GM12872 (cell line): Measurements from ENCODE around the gene SPARCL1.

Experiments used
- TF ChIP-seq, protein P1 (sequence below): IDR thresholded peaks from 3 replicates; pipeline ENCODE4 v1.5.1; 2011; ENCODE audit warnings: low read depth, mild to moderate bottlenecking, low read length, moderate library complexity; ENCODE audit not compliant: insufficient read depth

Gene SPARCL1

DNA sequence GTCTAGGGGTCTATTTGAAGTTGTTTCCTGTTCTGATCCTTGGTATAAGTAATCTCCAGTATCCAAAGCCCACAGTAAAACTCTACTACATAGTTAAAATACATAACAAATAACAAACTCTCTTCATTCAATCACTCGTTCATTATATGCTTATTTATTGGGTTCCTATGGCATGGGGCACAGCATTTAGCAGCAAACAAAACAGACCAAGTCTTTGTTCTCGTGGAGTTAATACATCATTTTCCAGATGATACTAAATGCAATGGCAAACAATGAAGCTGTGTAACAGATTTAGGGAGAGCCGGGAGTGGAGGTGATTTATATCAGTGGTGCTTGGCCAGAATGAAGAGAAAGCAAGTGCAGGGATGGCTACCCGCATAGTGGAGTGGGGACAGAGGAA lies 36.6 kb upstream of the SPARCL1 start:
- TF ChIP-seq, protein P1, sequence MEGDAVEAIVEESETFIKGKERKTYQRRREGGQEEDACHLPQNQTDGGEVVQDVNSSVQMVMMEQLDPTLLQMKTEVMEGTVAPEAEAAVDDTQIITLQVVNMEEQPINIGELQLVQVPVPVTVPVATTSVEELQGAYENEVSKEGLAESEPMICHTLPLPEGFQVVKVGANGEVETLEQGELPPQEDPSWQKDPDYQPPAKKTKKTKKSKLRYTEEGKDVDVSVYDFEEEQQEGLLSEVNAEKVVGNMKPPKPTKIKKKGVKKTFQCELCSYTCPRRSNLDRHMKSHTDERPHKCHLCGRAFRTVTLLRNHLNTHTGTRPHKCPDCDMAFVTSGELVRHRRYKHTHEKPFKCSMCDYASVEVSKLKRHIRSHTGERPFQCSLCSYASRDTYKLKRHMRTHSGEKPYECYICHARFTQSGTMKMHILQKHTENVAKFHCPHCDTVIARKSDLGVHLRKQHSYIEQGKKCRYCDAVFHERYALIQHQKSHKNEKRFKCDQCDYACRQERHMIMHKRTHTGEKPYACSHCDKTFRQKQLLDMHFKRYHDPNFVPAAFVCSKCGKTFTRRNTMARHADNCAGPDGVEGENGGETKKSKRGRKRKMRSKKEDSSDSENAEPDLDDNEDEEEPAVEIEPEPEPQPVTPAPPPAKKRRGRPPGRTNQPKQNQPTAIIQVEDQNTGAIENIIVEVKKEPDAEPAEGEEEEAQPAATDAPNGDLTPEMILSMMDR, result no peak

DNA sequence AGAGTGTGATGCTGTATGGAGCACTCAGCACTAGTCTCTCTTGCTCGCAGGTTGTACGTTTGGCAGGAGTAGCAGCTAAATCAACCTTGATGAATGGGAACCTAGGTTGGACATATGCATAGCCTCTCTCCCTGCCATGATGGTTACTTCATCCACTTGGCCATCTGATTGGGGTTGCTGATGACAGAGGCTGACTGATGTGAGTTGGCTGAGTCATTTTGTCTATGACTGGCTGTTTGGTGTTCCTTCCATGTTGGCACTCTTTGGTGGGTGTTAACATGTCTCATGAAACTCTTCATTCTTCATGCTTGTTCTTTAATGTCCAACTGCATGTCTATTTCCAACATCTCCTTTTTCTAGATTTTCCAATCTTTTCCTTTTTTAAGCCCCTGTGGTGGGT lies 31.6 kb upstream of the SPARCL1 start:
- TF ChIP-seq, protein P1, result no peak

GRCh38 chr4:87559090-87559837 lies 30.1 kb upstream of the SPARCL1 start:
- TF ChIP-seq, protein P1, result no peak

DNA sequence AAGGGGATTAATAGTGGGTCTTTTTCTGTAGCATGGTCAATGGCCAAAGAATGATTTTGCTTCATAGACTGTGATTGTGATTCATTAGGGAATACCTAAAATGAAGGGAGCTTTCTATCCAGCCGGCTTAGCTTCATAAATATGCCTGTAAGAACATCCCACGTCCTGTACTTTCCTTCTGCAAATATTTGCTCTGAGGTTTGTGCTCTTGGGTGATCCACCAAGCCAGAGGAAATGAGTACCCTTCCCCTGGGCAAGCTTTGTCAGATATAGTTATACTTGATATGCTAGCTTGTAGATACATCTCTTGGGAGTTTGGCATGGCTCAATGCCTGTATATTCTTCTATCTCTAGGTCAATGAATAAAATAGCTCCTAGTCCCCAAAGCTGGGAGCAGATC lies 28.2 kb upstream of the SPARCL1 start:
- TF ChIP-seq, protein P1, result no peak

GRCh38 chr4:87555773-87556619 lies 26.8 kb upstream of the SPARCL1 start:
- TF ChIP-seq, protein P1, result no peak

DNA sequence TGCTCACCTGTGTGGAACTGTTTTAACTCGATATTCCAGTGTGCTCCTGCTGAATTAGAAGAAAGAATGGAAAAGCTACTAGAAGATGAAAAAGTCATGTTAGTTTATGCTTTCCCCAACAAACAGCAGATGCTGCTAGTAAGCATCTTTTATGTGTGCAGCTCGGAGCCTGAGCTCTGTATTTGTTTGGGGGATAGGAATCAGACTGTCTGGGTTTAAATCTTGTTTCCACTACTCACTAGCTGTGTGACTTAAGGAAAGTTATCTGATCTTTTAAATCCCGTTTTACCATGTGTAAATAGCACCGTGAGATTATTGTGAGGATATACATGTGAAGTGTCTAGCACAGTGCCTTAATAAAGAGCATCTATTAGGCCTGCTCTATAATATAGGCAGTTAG lies 24.0 kb upstream of the SPARCL1 start:
- TF ChIP-seq, protein P1, result no peak

GRCh38 chr4:87551361-87551760 lies 22.2 kb upstream of the SPARCL1 start:
- TF ChIP-seq, protein P1, result no peak
